Gastrocnemius medialis (tissue), 4 donors: ENCODE measurements around the gene NCS1. TPM values are rescaled to one million over a fixed set of nuclear protein-coding genes. Genes with fewer than 3 reads are reported as not detected.

Experiments used
- ATAC-seq, 2 donors: fragments of 150-250 bp; one replicate each; pipeline ENCODE4 v1.9.1; 2016
- DNase-seq, 2 donors: peaks; one replicate each; pipeline ENCODE4 v3.0.0-alpha.2; 2019
- H3K27ac ChIP-seq, 4 donors: fragments of 200-600 bp; sonication (generic); 1 replicate in 1 of 4; 2 replicates in 3 of 4; pipeline ENCODE4 v1.5.1; 2016 to 2018; ENCODE audit warnings: mild to moderate bottlenecking in 2 of 4, moderate library complexity in 1 of 4
- H3K27me3 ChIP-seq, 3 donors: fragments of 200-600 bp; sonication (generic) in 2 of 3; 1 replicate in 1 of 3; 2 replicates in 2 of 3; pipeline versions ENCODE4 v1.5.1 to v1.6.0; 2016 to 2019; ENCODE audit warnings: mild to moderate bottlenecking in 1 of 3, moderate library complexity in 1 of 3
- H3K36me3 ChIP-seq, 2 donors: fragments of 200-600 bp; sonication (generic) in 1 of 2; one replicate each; pipeline ENCODE4 v1.5.1; 2017 to 2018
- H3K4me1 ChIP-seq, 2 donors: fragments of 200-600 bp; sonication (generic) in 1 of 2; one replicate each; pipeline ENCODE4 v1.5.1; 2016 to 2017; ENCODE audit warnings: mild to moderate bottlenecking in 2 of 2
- H3K4me3 ChIP-seq, 4 donors: fragments of 200-600 bp; sonication (generic) in 3 of 4; 1 replicate in 1 of 4; 2 replicates in 3 of 4; pipeline ENCODE4 v1.5.1; 2016 to 2019; ENCODE audit warnings: mild to moderate bottlenecking in 2 of 4
- H3K9me3 ChIP-seq, 3 donors: fragments of 200-600 bp; sonication (generic) in 2 of 3; 1 replicate in 1 of 3; 2 replicates in 2 of 3; pipeline ENCODE4 v1.5.1; 2016 to 2019
- POLR2A ChIP-seq, 2 donors: fragments of 450-650 bp; IDR thresholded peaks; one replicate each; pipeline ENCODE4 v1.6.1; 2017; ENCODE audit warnings: antibody characterized with exemption in 2 of 2, mild to moderate bottlenecking in 2 of 2, moderate library complexity in 2 of 2
- in situ Hi-C, 4 donors: fragments of 200-750 bp; cut with MboI; loops; one replicate each; pipeline versions ENCODE4 v1.15.0 to v1.8.0; 2017; ENCODE audit warnings: low sequenced_read_pairs in 4 of 4
- intact Hi-C: fragments of 100-400 bp; cut with DNase I; formaldehyde crosslinking; loops from one replicate; pipeline ENCODE4 v1.15.1; 2023; ENCODE audit warnings: low total_unique reads
- total RNA-seq, 4 donors: library from RNA; depleted of rRNA; stranded (reverse); fragments of >200 nt; gene quantifications; one replicate each; pipeline versions ENCODE4 v1.1.0 to v1.2.3, GENCODE V29; 2016
- TF ChIP-seq, protein P1 (sequence below), 5 experiments: fragments of 450-650 bp in 3 of 5; fragments of 200-600 bp in 2 of 5; sonication (generic) in 2 of 5; IDR thresholded peaks in 4 of 5; conservative IDR thresholded peaks in 1 of 5; 1 replicate in 4 of 5; 2 replicates in 1 of 5; pipeline ENCODE4 v1.5.1; 2016 to 2019; ENCODE audit warnings: antibody characterized with exemption in 5 of 5, mild to moderate bottlenecking in 3 of 5, moderate library complexity in 3 of 5

NCS1 gene
- total RNA-seq, 4 donors from 2014 or later, result 2.1 to 4.6 (median 2.5) TPM

- Histone ChIP-seq H3K4me3 (no peak overlapping the region), H3K36me3 (peaks cover 0 to 13% of the 10 kb centered on the region in 2 donors), H3K9me3 (no peaks in the 10 kb centered on the region), H3K27me3 (no peaks in the 10 kb centered on the region), H3K27ac (no peak overlapping the region), H3K4me1 (peaks cover 0 to 17% of the 10 kb centered on the region in 2 donors)
- intact Hi-C loops (no loop called here), in situ Hi-C loops (no loop called here)
- DNase-seq (peak in 1 of 2 donors; percentile 30), ATAC-seq (no peak)
- TF ChIP-seq POLR2A (IDR thresholded peaks at IDR 0.05), result no peak
- TF ChIP-seq, protein P1, sequence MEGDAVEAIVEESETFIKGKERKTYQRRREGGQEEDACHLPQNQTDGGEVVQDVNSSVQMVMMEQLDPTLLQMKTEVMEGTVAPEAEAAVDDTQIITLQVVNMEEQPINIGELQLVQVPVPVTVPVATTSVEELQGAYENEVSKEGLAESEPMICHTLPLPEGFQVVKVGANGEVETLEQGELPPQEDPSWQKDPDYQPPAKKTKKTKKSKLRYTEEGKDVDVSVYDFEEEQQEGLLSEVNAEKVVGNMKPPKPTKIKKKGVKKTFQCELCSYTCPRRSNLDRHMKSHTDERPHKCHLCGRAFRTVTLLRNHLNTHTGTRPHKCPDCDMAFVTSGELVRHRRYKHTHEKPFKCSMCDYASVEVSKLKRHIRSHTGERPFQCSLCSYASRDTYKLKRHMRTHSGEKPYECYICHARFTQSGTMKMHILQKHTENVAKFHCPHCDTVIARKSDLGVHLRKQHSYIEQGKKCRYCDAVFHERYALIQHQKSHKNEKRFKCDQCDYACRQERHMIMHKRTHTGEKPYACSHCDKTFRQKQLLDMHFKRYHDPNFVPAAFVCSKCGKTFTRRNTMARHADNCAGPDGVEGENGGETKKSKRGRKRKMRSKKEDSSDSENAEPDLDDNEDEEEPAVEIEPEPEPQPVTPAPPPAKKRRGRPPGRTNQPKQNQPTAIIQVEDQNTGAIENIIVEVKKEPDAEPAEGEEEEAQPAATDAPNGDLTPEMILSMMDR (IDR thresholded peaks at IDR 0.05 in 4 of 5, conservative IDR thresholded peaks at IDR 0.05 in 1 of 5), result no peak
These were observed 35.0 kb upstream of the NCS1 start for GRCh38 chr9:130137081-130137640.

DNA sequence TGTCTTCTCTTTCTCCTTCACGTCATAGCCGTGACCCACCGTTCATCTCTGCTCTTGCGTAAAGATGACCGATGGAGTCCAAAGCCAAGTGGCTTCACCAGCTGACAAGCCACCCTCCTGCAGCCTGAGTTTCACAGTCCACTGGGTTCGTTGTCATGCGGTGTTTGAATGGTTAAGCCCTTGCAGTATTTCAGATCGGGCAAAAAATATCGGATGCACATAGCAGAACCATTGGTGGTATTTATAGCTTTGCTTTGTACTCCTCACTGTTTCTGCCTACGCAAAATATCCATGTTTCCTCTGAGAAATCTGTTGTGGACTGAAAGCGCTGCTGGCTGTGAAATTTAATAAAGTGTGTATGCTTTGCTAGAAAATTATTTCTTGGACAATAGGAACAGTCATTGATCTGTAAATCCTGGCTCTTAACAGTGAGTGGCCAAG lies 34.5 kb upstream of the NCS1 start:
- Histone ChIP-seq H3K27ac (no peak overlapping the region), H3K4me3 (no peak overlapping the region), H3K4me1 (peaks cover 0 to 17% of the 10 kb centered on the region in 2 donors), H3K27me3 (no peaks in the 10 kb centered on the region), H3K36me3 (peaks cover 0 to 13% of the 10 kb centered on the region in 2 donors), H3K9me3 (no peaks in the 10 kb centered on the region)
- TF ChIP-seq POLR2A (IDR thresholded peaks at IDR 0.05), result no peak
- TF ChIP-seq, protein P1 (IDR thresholded peaks at IDR 0.05 in 4 of 5, conservative IDR thresholded peaks at IDR 0.05 in 1 of 5), result no peak
- intact Hi-C loops (no loop called here), in situ Hi-C loops (no loop called here)
- ATAC-seq (no peak), DNase-seq (no peak)

- DNase-seq, result no peak
These were observed 34.0 kb upstream of the NCS1 start for GRCh38 chr9:130138171-130138653.

DNA sequence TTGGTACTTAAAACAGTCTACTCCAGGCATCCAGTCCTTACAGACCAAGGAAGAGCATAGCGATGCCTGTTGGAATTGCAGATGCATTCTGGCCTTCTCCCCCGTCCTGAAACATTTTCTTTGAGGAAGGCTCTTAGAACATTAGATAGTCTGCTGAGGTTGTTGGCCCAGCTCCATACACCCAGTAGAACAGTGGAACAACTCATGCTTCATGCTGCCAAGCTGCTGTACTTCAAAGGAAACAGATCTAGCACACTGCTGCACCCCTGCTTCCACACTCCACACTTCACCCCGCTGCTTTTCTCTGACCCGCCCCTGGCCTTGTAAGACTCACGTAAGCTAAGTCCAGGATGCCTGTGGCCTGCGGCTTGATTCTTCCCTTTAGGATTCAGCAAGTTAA lies 33.4 kb upstream of the NCS1 start:
- intact Hi-C loops, result no loop called here
- in situ Hi-C loops, result no loop called here
- ATAC-seq, result peak; percentile 55 to 72
- Histone ChIP-seq H3K27me3 (no peaks in the 10 kb centered on the region), H3K4me3 (no peak overlapping the region), H3K4me1 (peaks cover 0 to 17% of the 10 kb centered on the region in 2 donors), H3K36me3 (peaks cover 0 to 13% of the 10 kb centered on the region in 2 donors), H3K27ac (no peak overlapping the region), H3K9me3 (no peaks in the 10 kb centered on the region)
- peak; percentile 28 to 57 for DNase-seq
- no peak for TF ChIP-seq POLR2A (IDR thresholded peaks at IDR 0.05)
- TF ChIP-seq, protein P1 (IDR thresholded peaks at IDR 0.05 in 4 of 5, conservative IDR thresholded peaks at IDR 0.05 in 1 of 5), result no peak

More at GRCh38 chr9:130138171-130138653, 34.0 kb upstream of the NCS1 start:
- Histone ChIP-seq H3K36me3 (peaks cover 0 to 13% of the 10 kb centered on the region in 2 donors), H3K27me3 (no peaks in the 10 kb centered on the region), H3K27ac (no peak overlapping the region), H3K4me1 (peaks cover 0 to 17% of the 10 kb centered on the region in 2 donors), H3K4me3 (no peak overlapping the region), H3K9me3 (no peaks in the 10 kb centered on the region)
- intact Hi-C loops, result no loop called here
- no peak for TF ChIP-seq POLR2A (IDR thresholded peaks at IDR 0.05)
- TF ChIP-seq, protein P1 (IDR thresholded peaks at IDR 0.05 in 4 of 5, conservative IDR thresholded peaks at IDR 0.05 in 1 of 5), result no peak
- ATAC-seq, result peak in 1 of 2 donors; percentile 26
- in situ Hi-C loops, result no loop called here
